AG09319 (cell line): ENCODE data around the gene TMEM108.

Source experiments
- DNase-seq: peaks from one replicate; pipeline ENCODE4 v3.0.0-alpha.2; 2010; ENCODE audit warnings: low read depth; ENCODE audit errors: extremely low read depth
- CTCF ChIP-seq: IDR thresholded peaks from 2 replicates; pipeline ENCODE4 v1.5.1; 2011; ENCODE audit warnings: low read depth, mild to moderate bottlenecking, inconsistent platforms, low read length, moderate library complexity

Gene TMEM108

DNA sequence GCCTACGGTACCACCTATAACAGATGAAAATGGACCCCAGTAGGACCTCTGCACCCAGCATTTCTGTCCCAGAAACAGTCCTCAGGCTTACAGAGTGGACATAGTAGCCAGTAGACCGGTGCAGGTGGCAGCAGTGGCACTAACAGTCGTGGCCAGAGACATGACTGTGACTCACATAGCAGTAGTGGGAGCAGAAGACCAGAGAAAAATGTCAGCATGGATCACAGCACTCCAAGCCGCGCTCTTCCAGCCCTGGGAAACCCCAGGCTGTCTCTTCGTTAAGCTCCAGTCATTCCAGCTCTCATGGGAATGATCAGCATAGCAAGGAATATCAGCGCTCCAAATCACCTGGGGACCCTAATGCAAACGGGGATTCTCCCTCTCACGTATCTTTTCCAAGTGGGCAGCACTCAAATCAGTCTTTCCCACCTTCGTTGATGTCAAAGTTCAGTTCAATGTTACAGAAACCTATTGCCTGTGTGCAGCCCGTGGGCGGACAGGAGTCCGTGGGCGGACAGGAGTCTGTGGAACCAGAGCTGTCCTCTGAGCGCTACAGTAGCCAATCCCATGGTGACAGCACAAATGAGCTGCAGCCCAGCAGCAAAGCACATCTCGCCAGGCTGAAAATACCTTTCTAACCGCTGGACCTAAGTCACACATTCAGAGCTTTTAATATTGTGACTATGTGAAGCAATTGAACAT is 372.2 kb downstream of the TMEM108 start:
- DNase-seq = no peak
- no peak for TF ChIP-seq CTCF

DNA sequence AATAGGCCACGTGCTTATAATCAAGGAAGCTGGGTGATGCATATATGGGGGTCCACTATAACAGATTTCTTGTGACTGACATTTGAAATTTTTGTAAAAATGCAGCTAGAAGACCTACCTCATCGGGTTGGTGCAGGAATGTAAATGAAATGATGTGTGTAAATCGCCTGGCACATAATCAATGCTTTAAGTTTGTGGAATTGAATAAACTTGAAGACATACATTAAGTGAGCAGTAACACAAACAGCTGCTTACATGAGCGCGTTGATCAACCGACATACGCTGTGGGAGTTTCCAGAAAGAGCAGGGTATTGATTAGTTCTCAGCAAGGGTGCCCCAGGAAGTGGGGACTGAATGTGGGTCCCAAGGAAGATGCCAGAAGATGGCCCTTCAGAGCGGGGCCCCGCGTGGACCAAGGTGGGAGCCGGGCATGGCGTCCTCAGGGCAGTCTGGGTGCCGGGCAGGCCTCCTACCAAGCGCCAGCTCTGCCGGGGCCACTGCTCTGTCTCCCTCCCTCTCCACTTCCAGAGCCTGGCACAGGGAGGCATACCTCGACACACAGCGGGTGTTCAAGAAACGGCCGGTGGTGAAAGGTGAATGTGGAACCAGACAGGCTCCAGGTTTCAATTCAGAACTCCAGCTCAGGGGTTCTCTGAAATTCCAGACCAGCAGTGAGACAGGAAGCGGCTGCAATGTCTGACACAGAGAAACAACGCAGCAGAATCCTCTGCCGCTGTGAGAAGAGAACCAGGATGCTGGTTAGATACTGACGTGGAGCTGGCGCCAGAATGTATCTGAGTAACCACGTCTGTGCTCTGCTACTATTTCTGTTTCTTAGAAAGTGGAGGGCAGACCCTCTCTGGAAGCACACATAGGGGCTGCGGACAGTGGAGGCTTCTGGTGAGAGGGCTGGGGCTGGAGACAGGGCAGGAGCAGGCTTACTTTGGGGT is 374.3 kb downstream of the TMEM108 start:
- DNase-seq = no peak
- no peak for TF ChIP-seq CTCF

GRCh38 chr3:133413161-133414020 is 375.2 kb downstream of the TMEM108 start:
- TF ChIP-seq CTCF = no peak
- no peak for DNase-seq

GRCh38 chr3:133414021-133414392 is 375.8 kb downstream of the TMEM108 start:
- TF ChIP-seq CTCF = no peak
- DNase-seq = no peak

GRCh38 chr3:133418361-133418760 is 380.2 kb downstream of the TMEM108 start:
- DNase-seq = no peak
- TF ChIP-seq CTCF = no peak

DNA sequence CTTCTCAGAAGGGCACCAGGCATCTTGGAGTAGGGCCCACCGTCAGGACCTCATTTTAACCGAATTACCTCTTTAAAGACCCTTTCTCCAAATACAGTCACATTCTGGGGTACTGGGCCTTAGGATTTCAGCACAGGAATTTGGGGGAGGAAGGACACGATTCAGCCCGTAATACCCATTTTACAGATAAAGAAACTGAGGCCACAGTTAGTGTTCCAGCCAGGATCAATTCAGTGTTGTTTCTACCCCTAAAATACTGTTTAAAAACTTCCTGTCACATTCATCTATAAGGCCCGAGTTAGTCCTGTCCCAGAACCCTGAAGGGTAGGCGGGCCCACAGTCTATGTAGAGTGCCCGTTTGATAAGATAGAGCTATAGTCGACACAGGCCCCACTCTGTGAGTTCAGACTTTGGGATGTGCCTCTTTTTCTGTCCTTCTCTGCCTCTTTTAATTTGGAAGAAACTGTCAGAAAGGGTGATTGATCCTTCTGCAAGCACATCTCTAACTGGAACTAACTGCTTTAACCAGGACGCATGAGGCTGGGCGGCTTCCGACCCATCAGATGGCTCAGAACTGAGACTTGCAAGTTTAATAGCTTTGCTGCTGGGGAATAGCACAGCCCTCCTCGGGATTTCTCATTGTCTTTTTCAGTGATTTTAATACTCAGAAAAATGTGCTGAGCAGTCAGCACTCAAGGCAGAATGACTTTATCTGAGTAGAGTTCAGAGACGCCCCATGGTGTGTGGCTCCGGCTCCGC is 381.1 kb downstream of the TMEM108 start:
- no peak for DNase-seq
- no peak for TF ChIP-seq CTCF
